WTC11 (cell line): Measurements from ENCODE around the gene SKI. TPM values are rescaled to one million over a fixed set of nuclear protein-coding genes. Genes with fewer than 3 reads are reported as not detected.
A peak's percentile ranks its signal among the peaks of the same experiment; 100 is the strongest.

ENCODE experiments used
- ATAC-seq: fragments of 200-7000 bp; cut with Tn5 transposase; 2 replicates; pipeline ENCODE4 v1.10.0; 2021; ENCODE audit warnings: mild to moderate bottlenecking, moderate library complexity
- CTCF ChIA-PET: fragments of 300-600 bp; sonication (Branson Sonifier 250); formaldehyde crosslinking; loops from one replicate; lab custom pipeline; 2021; ENCODE audit warnings: antibody characterized with exemption; lab: Charles Lee
- POLR2A ChIA-PET: fragments of 350-600 bp; sonication (Branson Sonifier 250); formaldehyde crosslinking; loops from one replicate; lab custom pipeline; 2021; ENCODE audit warnings: antibody characterized with exemption; lab: Charles Lee
- DNase-seq: peaks from one replicate; pipeline ENCODE4 v3.0.0; 2021; ENCODE audit warnings: low spot score
- H3K27ac Mint-ChIP-seq: 2 replicates; pipeline ENCODE4 v1.8.0; 2021; ENCODE audit warnings: mixed read lengths
- H3K27me3 Mint-ChIP-seq: 2 replicates; pipeline ENCODE4 v1.8.0; 2021; ENCODE audit warnings: low read depth, mild to moderate bottlenecking, moderate library complexity, mixed read lengths
- H3K36me3 Mint-ChIP-seq: 2 replicates; pipeline ENCODE4 v1.8.0; 2021; ENCODE audit warnings: mixed read lengths
- H3K4me1 Mint-ChIP-seq: 2 replicates; pipeline ENCODE4 v1.8.0; 2022; ENCODE audit warnings: mixed read lengths
- H3K4me3 Mint-ChIP-seq: 2 replicates; pipeline ENCODE4 v1.8.0; 2021; ENCODE audit warnings: mild to moderate bottlenecking, moderate library complexity, mixed read lengths
- H3K9me3 Mint-ChIP-seq: 2 replicates; pipeline ENCODE4 v1.8.0; 2021; ENCODE audit warnings: mixed read lengths
- CBFB ChIP-seq: sonication (generic); formaldehyde crosslinking; IDR thresholded peaks from 2 replicates; pipeline ENCODE4 v1.8.1; 2022; ENCODE audit warnings: mild to moderate bottlenecking, low read depth, missing genetic modification reagents
- CREM ChIP-seq: sonication (generic); formaldehyde crosslinking; IDR thresholded peaks from 2 replicates; pipeline ENCODE4 v1.8.1; 2022; ENCODE audit warnings: mild to moderate bottlenecking, missing genetic modification reagents, moderate library complexity
- FOXJ3 ChIP-seq: sonication (generic); formaldehyde crosslinking; IDR thresholded peaks from 2 replicates; pipeline ENCODE4 v1.9.0; 2021; ENCODE audit warnings: missing genetic modification reagents, mild to moderate bottlenecking, borderline replicate concordance
- FOXP1 ChIP-seq: sonication (generic); formaldehyde crosslinking; IDR thresholded peaks from 2 replicates; pipeline ENCODE4 v1.8.0; 2022; ENCODE audit warnings: missing genetic modification reagents, mild to moderate bottlenecking, moderate library complexity, borderline replicate concordance
- HMGXB4 ChIP-seq: sonication (generic); formaldehyde crosslinking; IDR thresholded peaks from 2 replicates; pipeline ENCODE4 v1.8.1; 2023; ENCODE audit warnings: mild to moderate bottlenecking, moderate library complexity, missing genetic modification reagents
- IRF2 ChIP-seq: sonication (generic); formaldehyde crosslinking; IDR thresholded peaks from 2 replicates; pipeline ENCODE4 v1.8.0; 2022; ENCODE audit warnings: low read depth, missing genetic modification reagents, borderline replicate concordance
- KAT7 ChIP-seq: sonication (generic); formaldehyde crosslinking; IDR thresholded peaks from 2 replicates; pipeline ENCODE4 v1.8.1; 2023; ENCODE audit warnings: missing genetic modification reagents, mild to moderate bottlenecking, borderline replicate concordance
- MLX ChIP-seq: sonication (generic); formaldehyde crosslinking; IDR thresholded peaks from 2 replicates; pipeline ENCODE4 v1.8.1; 2023; ENCODE audit warnings: mild to moderate bottlenecking, missing genetic modification reagents, moderate library complexity
- NFATC4 ChIP-seq: fragments of 250-450 bp; sonication (Bioruptor Pico); IDR thresholded peaks from 2 replicates; pipeline ENCODE4 v1.9.0; 2021; ENCODE audit warnings: mild to moderate bottlenecking
- NFE2L1 ChIP-seq: sonication (generic); formaldehyde crosslinking; IDR thresholded peaks from 2 replicates; pipeline ENCODE4 v1.8.1; 2023; ENCODE audit warnings: missing genetic modification reagents
- NR2C2 ChIP-seq: sonication (generic); formaldehyde crosslinking; IDR thresholded peaks from 2 replicates; pipeline ENCODE4 v1.8.0; 2022; ENCODE audit warnings: mild to moderate bottlenecking, missing genetic modification reagents
- SMAD4 ChIP-seq: sonication (generic); formaldehyde crosslinking; IDR thresholded peaks from 2 replicates; pipeline ENCODE4 v1.8.0; 2022; ENCODE audit warnings: mild to moderate bottlenecking, missing genetic modification reagents
- ZNF121 ChIP-seq: sonication (generic); formaldehyde crosslinking; IDR thresholded peaks from 2 replicates; pipeline ENCODE4 v1.8.0; 2023; ENCODE audit warnings: missing genetic modification reagents
- ZNF396 ChIP-seq: fragments of 250-450 bp; sonication (Bioruptor Pico); IDR thresholded peaks from 2 replicates; pipeline ENCODE4 v1.8.0; 2021; ENCODE audit warnings: mild to moderate bottlenecking, moderate library complexity, borderline replicate concordance
- ZNF416 ChIP-seq: fragments of 250-450 bp; sonication (Bioruptor Pico); IDR thresholded peaks from 2 replicates; pipeline ENCODE4 v1.9.0; 2021; ENCODE audit warnings: mild to moderate bottlenecking, inconsistent platforms
- total RNA-seq: library from RNA; stranded (reverse); gene quantifications from 3 replicates; pipeline ENCODE4 v1.2.3, GENCODE V29; 2021
- TF ChIP-seq, protein P1 (sequence below): sonication (generic); formaldehyde crosslinking; IDR thresholded peaks from 2 replicates; pipeline ENCODE4 v1.8.1; 2022; ENCODE audit warnings: mild to moderate bottlenecking, moderate library complexity, missing genetic modification reagents
- TF ChIP-seq, protein P2 (sequence below): sonication (generic); formaldehyde crosslinking; IDR thresholded peaks from 2 replicates; pipeline ENCODE4 v1.8.1; 2022; ENCODE audit warnings: low read depth, mild to moderate bottlenecking, moderate library complexity, missing genetic modification reagents, borderline replicate concordance
- TF ChIP-seq, protein P3 (sequence below): sonication (generic); formaldehyde crosslinking; IDR thresholded peaks from 2 replicates; pipeline ENCODE4 v1.8.1; 2023; ENCODE audit warnings: mild to moderate bottlenecking, missing genetic modification reagents
- TF ChIP-seq, protein P4 (sequence below): sonication (generic); formaldehyde crosslinking; IDR thresholded peaks from 2 replicates; pipeline ENCODE4 v1.8.0; 2022; ENCODE audit warnings: mild to moderate bottlenecking, missing genetic modification reagents
- TF ChIP-seq, protein P5 (sequence below): sonication (generic); formaldehyde crosslinking; conservative IDR thresholded peaks from 2 replicates; pipeline ENCODE4 v1.8.1; 2023; ENCODE audit warnings: mild to moderate bottlenecking, low read depth, missing genetic modification reagents, moderate library complexity

SKI gene
- total RNA-seq, 1 experiment from 2014 or later, result 88.6 TPM

- TF ChIP-seq FOXP1 (CRISPR knock-in tag) (peak; percentile 17; the same call in 1 of the 2 replicates), SMAD4 (CRISPR knock-in tag) (no peak), NR2C2 (CRISPR knock-in tag) (no peak)
These were observed 1.4 kb upstream of the SKI start (continued) for GRCh38 chr1:2226525-2227345.

- Mint-ChIP-seq H3K27me3 (no peaks in the 10 kb centered on the region), H3K36me3 (no peaks in the 10 kb centered on the region), H3K4me1 (peaks cover 30% of the 10 kb centered on the region), H3K4me3 (peak overlapping the region; percentile 37; the same call in 1 of the 2 replicates), H3K27ac (no peak overlapping the region), H3K9me3 (no peaks in the 10 kb centered on the region)
- ChIA-PET CTCF (interaction anchor here (0.6 to 5.1 kb wide), 5 partner anchors 33 to 154 kb away, joined by 3 to 28 read pairs (median 5); partner anchors contain the start of gene FAAP20), POLR2A (interaction anchor here (0.5 to 1.4 kb wide), 6 partner anchors 17 to 164 kb away, joined by 3 to 4 read pairs (median 4); partner anchors contain the start of gene MORN1)
- ATAC-seq, result peak; percentile 95
- DNase-seq, result peak; percentile 95
- TF ChIP-seq IRF2 (CRISPR knock-in tag), result no peak
- peak; percentile 80; the same call in 1 of the 2 replicates for TF ChIP-seq KAT7 (CRISPR knock-in tag)
- TF ChIP-seq, protein P1, sequence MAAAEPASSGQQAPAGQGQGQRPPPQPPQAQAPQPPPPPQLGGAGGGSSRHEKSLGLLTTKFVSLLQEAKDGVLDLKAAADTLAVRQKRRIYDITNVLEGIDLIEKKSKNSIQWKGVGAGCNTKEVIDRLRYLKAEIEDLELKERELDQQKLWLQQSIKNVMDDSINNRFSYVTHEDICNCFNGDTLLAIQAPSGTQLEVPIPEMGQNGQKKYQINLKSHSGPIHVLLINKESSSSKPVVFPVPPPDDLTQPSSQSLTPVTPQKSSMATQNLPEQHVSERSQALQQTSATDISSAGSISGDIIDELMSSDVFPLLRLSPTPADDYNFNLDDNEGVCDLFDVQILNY, result peak; percentile 30; the same call in 1 of the 2 replicates
- TF ChIP-seq, protein P2, sequence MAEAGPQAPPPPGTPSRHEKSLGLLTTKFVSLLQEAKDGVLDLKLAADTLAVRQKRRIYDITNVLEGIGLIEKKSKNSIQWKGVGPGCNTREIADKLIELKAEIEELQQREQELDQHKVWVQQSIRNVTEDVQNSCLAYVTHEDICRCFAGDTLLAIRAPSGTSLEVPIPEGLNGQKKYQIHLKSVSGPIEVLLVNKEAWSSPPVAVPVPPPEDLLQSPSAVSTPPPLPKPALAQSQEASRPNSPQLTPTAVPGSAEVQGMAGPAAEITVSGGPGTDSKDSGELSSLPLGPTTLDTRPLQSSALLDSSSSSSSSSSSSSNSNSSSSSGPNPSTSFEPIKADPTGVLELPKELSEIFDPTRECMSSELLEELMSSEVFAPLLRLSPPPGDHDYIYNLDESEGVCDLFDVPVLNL (CRISPR knock-in tag), result no peak
- TF ChIP-seq, protein P3, sequence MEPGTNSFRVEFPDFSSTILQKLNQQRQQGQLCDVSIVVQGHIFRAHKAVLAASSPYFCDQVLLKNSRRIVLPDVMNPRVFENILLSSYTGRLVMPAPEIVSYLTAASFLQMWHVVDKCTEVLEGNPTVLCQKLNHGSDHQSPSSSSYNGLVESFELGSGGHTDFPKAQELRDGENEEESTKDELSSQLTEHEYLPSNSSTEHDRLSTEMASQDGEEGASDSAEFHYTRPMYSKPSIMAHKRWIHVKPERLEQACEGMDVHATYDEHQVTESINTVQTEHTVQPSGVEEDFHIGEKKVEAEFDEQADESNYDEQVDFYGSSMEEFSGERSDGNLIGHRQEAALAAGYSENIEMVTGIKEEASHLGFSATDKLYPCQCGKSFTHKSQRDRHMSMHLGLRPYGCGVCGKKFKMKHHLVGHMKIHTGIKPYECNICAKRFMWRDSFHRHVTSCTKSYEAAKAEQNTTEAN (CRISPR knock-in tag), result no peak
- TF ChIP-seq CBFB, result no peak
- no peak for TF ChIP-seq ZNF396 (CRISPR knock-in tag)
- TF ChIP-seq HMGXB4 (CRISPR knock-in tag), result 0 out of 2 replicates have a peak, but pooled peaks have one; percentile 0
- TF ChIP-seq NFATC4 (CRISPR knock-in tag), result no peak
- no peak for TF ChIP-seq MLX (CRISPR knock-in tag)
- TF ChIP-seq, protein P4, sequence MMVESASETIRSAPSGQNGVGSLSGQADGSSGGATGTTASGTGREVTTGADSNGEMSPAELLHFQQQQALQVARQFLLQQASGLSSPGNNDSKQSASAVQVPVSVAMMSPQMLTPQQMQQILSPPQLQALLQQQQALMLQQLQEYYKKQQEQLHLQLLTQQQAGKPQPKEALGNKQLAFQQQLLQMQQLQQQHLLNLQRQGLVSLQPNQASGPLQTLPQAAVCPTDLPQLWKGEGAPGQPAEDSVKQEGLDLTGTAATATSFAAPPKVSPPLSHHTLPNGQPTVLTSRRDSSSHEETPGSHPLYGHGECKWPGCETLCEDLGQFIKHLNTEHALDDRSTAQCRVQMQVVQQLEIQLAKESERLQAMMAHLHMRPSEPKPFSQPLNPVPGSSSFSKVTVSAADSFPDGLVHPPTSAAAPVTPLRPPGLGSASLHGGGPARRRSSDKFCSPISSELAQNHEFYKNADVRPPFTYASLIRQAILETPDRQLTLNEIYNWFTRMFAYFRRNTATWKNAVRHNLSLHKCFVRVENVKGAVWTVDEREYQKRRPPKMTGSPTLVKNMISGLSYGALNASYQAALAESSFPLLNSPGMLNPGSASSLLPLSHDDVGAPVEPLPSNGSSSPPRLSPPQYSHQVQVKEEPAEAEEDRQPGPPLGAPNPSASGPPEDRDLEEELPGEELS (CRISPR knock-in tag), result no peak
- TF ChIP-seq ZNF121, result no peak
- TF ChIP-seq FOXJ3, result no peak
- TF ChIP-seq, protein P5, sequence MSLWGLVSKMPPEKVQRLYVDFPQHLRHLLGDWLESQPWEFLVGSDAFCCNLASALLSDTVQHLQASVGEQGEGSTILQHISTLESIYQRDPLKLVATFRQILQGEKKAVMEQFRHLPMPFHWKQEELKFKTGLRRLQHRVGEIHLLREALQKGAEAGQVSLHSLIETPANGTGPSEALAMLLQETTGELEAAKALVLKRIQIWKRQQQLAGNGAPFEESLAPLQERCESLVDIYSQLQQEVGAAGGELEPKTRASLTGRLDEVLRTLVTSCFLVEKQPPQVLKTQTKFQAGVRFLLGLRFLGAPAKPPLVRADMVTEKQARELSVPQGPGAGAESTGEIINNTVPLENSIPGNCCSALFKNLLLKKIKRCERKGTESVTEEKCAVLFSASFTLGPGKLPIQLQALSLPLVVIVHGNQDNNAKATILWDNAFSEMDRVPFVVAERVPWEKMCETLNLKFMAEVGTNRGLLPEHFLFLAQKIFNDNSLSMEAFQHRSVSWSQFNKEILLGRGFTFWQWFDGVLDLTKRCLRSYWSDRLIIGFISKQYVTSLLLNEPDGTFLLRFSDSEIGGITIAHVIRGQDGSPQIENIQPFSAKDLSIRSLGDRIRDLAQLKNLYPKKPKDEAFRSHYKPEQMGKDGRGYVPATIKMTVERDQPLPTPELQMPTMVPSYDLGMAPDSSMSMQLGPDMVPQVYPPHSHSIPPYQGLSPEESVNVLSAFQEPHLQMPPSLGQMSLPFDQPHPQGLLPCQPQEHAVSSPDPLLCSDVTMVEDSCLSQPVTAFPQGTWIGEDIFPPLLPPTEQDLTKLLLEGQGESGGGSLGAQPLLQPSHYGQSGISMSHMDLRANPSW (CRISPR knock-in tag), result no peak
- TF ChIP-seq NFE2L1, result no peak
- TF ChIP-seq ZNF416 (CRISPR knock-in tag), result no peak
- TF ChIP-seq CREM (CRISPR knock-in tag), result peak; percentile 47; the same call in 1 of the 2 replicates
These were observed 568 bp upstream of the SKI start for GRCh38 chr1:2227346-2228156.
